Mesothelial cell of epicardium (in vitro differentiated cells): ENCODE data around the gene DDX1. TPM values are rescaled to one million over a fixed set of nuclear protein-coding genes. Genes with fewer than 3 reads are reported as not detected.
A peak's percentile ranks its signal among the peaks of the same experiment; 100 is the strongest.

Source experiments
- DNase-seq, 2 experiments: peaks; one replicate each; pipeline ENCODE4 v3.0.0; 2021; ENCODE audit warnings: low spot score in 2 of 2; ENCODE audit not compliant: unreplicated experiment in 2 of 2
- H3K27ac Mint-ChIP-seq: 2 replicates; pipeline ENCODE4 v1.8.0; 2021; ENCODE audit warnings: mixed read lengths
- H3K27me3 Mint-ChIP-seq: 2 replicates; pipeline ENCODE4 v1.8.0; 2021; ENCODE audit warnings: low read depth, mixed read lengths
- H3K36me3 Mint-ChIP-seq: 2 replicates; pipeline ENCODE4 v1.8.0; 2021; ENCODE audit warnings: mixed read lengths
- H3K4me1 Mint-ChIP-seq: 2 replicates; pipeline ENCODE4 v1.8.0; 2021; ENCODE audit warnings: mixed read lengths
- H3K4me3 Mint-ChIP-seq: 2 replicates; pipeline ENCODE4 v1.8.0; 2021; ENCODE audit warnings: mild to moderate bottlenecking, moderate library complexity, mixed read lengths
- H3K9me3 Mint-ChIP-seq: 2 replicates; pipeline ENCODE4 v1.8.0; 2021; ENCODE audit warnings: mixed read lengths
- CTCF ChIP-seq: fragments of 200-600 bp; sonication (generic); IDR thresholded peaks from one replicate; pipeline ENCODE4 v1.5.0; 2021; ENCODE audit warnings: antibody characterized with exemption; ENCODE audit not compliant: unreplicated experiment
- total RNA-seq: library from RNA; stranded (reverse); gene quantifications from 3 replicates; pipeline ENCODE4 v1.2.1, GENCODE V29; 2021

Gene DDX1
- total RNA-seq, 1 donor from 2014 or later = 88.9 TPM

- Mint-ChIP-seq H3K36me3 (no peaks in the 10 kb centered on the region), H3K27me3 (peaks cover 5% of the 10 kb centered on the region), H3K4me3 (peak within 1 kb of the TSS; percentile 100), H3K9me3 (no peaks in the 10 kb centered on the region), H3K4me1 (peaks cover 31% of the 10 kb centered on the region), H3K27ac (peak within 1 kb of the TSS; percentile 99)
- DNase-seq = peak; percentile 33 to 73
- TF ChIP-seq CTCF = no peak
These were observed 30.6 kb upstream of the DDX1 start, which contains the start of gene NBAS for GRCh38 chr2:15560988-15561573. Gene NBAS, minus strand, starts transcription at chr2:15561334. Its CDS starts 30 bp downstream, at chr2:15561304.

GRCh38 chr2:15561574-15562344 lies 29.9 kb upstream of the DDX1 start:
- no peak for TF ChIP-seq CTCF
- peak in 1 of 2 experiments; percentile 55 for DNase-seq
- Mint-ChIP-seq H3K4me3 (peak overlapping the region; percentile 100), H3K4me1 (peaks cover 31% of the 10 kb centered on the region), H3K27ac (peak overlapping the region; percentile 99), H3K9me3 (no peaks in the 10 kb centered on the region), H3K36me3 (no peaks in the 10 kb centered on the region), H3K27me3 (peaks cover 5% of the 10 kb centered on the region)

- peak overlapping the region; percentile 100 for H3K4me3 Mint-ChIP-seq
- no peaks in the 10 kb centered on the region for H3K36me3 Mint-ChIP-seq
- H3K9me3 Mint-ChIP-seq = no peaks in the 10 kb centered on the region
- H3K27me3 Mint-ChIP-seq = peaks cover 5% of the 10 kb centered on the region
- DNase-seq = no peak
- peak overlapping the region; percentile 99 for H3K27ac Mint-ChIP-seq
- H3K4me1 Mint-ChIP-seq = peaks cover 31% of the 10 kb centered on the region
- TF ChIP-seq CTCF = no peak
These were observed 29.2 kb upstream of the DDX1 start for GRCh38 chr2:15562354-15563031.

GRCh38 chr2:15563227-15564100 lies 28.2 kb upstream of the DDX1 start:
- Mint-ChIP-seq H3K4me3 (no peak overlapping the region), H3K27ac (no peak overlapping the region), H3K27me3 (peaks cover 5% of the 10 kb centered on the region), H3K4me1 (peaks cover 28% of the 10 kb centered on the region), H3K36me3 (no peaks in the 10 kb centered on the region), H3K9me3 (no peaks in the 10 kb centered on the region)
- TF ChIP-seq CTCF = no peak
- no peak for DNase-seq

GRCh38 chr2:15565392-15565791 lies 26.3 kb upstream of the DDX1 start:
- Mint-ChIP-seq H3K36me3 (no peaks in the 10 kb centered on the region), H3K27me3 (peaks cover 5% of the 10 kb centered on the region), H3K9me3 (no peaks in the 10 kb centered on the region), H3K4me3 (no peak overlapping the region), H3K27ac (no peak overlapping the region), H3K4me1 (peaks cover 22% of the 10 kb centered on the region)
- TF ChIP-seq CTCF = no peak
- DNase-seq = no peak
